HuH-7 (cell line): ENCODE results near the gene GLUD2.
"Not testable (repeated sequence)": the region's sequence is repeated elsewhere in the genome, so short reads cannot be mapped to it uniquely, and the experiment has no call there.

Experiments
- DNase-seq: peaks from one replicate; pipeline ENCODE4 v3.0.0; 2011; ENCODE audit warnings: low spot score

Gene GLUD2

DNA sequence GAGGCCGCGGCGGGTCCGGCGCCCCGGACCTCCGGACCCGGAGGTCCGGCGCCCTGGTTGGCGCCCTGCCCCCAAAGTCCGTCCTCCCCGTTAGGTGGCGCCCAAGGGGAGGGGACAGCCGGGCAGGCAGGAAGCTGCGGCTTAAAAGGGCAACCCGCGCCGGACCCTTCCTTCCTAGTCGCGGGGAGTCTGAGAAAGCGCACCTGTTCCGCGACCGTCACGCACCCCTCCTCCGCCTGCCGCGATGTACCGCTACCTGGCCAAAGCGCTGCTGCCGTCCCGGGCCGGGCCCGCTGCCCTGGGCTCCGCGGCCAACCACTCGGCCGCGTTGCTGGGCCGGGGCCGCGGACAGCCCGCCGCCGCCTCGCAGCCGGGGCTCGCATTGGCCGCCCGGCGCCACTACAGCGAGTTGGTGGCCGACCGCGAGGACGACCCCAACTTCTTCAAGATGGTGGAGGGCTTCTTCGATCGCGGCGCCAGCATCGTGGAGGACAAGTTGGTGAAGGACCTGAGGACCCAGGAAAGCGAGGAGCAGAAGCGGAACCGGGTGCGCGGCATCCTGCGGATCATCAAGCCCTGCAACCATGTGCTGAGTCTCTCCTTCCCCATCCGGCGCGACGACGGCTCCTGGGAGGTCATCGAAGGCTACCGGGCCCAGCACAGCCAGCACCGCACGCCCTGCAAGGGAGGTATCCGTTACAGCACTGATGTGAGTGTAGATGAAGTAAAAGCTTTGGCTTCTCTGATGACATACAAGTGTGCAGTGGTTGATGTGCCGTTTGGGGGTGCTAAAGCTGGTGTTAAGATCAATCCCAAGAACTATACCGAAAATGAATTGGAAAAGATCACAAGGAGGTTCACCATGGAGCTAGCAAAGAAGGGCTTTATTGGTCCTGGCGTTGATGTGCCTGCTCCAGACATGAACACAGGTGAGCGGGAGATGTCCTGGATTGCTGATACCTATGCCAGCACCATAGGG lies at the start of gene GLUD2:
Gene GLUD2, plus strand, starts transcription at position 170 of the 979 bp plus-strand sequence. Its CDS starts 75 bp downstream, at position 245.
- peak; percentile 61 for DNase-seq

DNA sequence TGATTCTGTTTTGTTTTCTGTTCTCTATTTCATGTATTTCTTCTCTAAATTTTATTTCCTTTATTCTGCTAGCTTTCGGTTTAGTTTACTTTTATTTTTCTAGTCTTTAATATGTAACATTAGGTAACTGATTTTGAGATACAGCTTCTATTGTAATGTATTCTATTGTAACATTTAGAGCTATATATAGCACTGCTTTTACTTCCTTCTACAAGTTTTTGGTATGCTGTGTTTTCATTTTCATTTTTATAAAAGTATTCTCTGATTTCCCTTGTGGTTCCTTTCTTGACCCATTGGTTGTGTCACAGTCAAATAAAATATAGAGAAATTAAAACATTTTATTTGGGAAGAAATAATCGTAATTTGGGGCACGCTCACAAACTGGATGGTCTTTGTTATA lies 48.0 kb upstream of the GLUD2 start:
- DNase-seq = no peak

- peak; percentile 20 for DNase-seq
Observed at GRCh38 chrX:121000589-121000988, 46.8 kb upstream of the GLUD2 start.

GRCh38 chrX:121008920-121009319 lies 38.5 kb upstream of the GLUD2 start:
- DNase-seq = peak; percentile 25

GRCh38 chrX:121009764-121010163 lies 37.6 kb upstream of the GLUD2 start:
- DNase-seq = no peak

- DNase-seq = no peak
Observed at GRCh38 chrX:121010218-121010617, 37.2 kb upstream of the GLUD2 start.

GRCh38 chrX:121011254-121011653 lies 36.2 kb upstream of the GLUD2 start:
- DNase-seq = no peak

DNA sequence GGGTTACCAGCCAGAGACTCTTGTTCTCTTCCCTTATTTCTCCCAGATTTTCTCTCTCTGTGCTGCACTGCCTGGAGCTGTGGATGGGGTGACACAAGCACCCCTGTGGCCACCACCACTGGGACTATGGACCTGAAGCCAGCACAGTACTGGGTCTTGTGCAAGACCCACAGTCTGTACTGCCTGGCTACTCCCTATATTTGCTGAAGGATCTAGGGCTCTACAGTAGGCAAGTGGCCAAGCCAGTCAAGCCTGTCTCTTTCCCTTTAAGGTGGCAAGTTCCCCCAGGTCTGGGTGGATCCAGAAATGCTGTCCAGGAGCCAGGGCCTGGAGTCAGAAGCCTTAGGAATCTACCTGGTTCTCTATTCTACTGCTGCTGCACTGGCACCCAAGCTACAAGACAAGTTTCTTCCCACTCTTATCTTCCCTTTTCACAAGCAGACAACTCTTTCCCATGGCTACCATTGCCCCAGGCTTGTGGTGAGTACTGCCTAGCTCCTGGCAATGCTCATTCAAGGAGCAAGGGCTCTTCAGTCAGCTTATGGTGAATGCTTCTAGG lies 33.4 kb upstream of the GLUD2 start:
- no peak for DNase-seq

GRCh38 chrX:121014826-121015225 lies 32.6 kb upstream of the GLUD2 start:
- no peak for DNase-seq

GRCh38 chrX:121028419-121028818 lies 19.0 kb upstream of the GLUD2 start:
- no peak for DNase-seq

DNA sequence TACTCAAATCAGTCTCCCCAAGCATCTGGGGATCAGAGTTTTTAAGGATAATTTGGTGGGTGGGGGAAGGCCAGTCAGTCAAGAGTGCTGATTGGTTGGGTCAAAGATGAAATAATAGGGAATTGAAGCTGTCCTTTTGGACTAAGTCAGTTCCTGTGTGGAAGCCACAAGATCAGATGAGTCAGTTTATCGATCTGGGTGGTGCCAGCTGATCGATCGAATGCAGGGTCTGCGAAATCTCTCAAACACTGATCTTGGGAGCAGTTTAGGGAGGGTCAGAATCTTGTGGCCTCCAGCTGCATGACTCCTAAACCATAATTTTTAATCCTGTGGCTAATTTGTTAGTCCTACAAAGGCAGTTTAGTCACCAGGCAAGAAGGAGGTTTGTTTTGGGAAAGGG lies 17.3 kb upstream of the GLUD2 start:
- no peak for DNase-seq

- DNase-seq = no peak
Observed at GRCh38 chrX:121032531-121032930, 14.9 kb upstream of the GLUD2 start.

GRCh38 chrX:121036137-121036536 lies 11.3 kb upstream of the GLUD2 start:
- no peak for DNase-seq

- no peak for DNase-seq
Observed at GRCh38 chrX:121036951-121037350, 10.5 kb upstream of the GLUD2 start.

GRCh38 chrX:121050781-121051180 lies 3.4 kb downstream of the GLUD2 start:
- DNase-seq = no peak

DNA sequence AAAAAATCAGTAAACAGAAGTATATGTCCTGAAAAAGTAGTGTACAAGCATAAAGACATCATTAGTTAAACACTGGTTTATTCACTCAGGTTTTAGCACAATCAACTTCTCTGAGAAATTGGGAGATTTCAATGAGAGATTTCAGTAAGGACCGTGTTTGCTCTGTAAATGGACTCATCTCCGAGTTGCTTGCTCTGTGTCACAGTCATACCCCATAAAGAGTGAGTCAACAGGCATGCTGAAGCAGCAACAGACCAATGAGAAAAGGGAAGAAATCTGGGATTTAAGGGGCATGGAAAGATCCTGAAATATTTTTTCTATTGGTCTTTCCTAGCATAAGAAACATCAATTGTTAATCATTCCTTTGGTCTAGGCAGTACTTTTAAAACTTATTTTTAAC lies 4.7 kb downstream of the GLUD2 start:
- DNase-seq = peak; percentile 15

GRCh38 chrX:121062289-121062688 lies 14.9 kb downstream of the GLUD2 start:
- DNase-seq = no peak

DNA sequence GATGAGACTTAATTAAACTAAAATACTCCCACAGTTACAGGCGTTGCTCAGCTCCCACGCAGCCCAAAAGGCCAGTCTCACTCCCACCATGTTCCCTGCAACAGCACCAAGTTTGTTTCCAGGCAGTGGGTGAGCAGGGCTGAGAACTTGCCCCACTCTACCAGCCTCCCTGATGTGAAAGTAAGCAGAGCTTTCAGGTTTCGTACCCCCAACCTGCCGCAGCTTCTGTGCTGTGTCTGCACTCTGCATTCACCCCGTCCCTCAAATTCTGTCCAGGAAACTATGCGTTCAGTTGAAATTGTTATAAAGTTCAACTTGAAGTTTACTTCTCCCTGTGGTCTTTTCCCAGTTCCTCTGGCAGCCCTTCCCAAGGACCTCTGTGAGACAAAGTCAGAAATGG lies 17.2 kb downstream of the GLUD2 start:
- no peak for DNase-seq

DNA sequence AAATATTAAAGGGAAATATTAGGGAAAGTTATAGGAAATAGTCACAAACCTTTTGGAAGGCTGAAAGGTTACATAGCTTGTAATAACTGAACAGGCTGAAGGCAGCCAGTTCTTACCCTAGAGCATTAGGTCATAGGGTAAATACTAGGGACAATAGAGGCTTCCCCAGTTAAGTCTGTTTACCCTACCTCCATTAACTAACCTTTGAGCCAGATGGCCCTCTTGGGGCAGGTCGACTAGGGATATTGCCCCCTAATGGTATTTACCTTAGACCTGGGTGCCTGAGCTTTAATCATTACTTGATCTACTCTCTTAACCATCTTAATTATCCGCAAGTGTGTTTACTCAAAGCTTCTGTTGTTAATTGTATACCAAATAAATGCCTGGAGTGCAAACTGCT lies 36.8 kb downstream of the GLUD2 start:
- not testable (repeated sequence) for DNase-seq

GRCh38 chrX:121084903-121085611 lies 37.6 kb downstream of the GLUD2 start:
- DNase-seq = no peak

DNA sequence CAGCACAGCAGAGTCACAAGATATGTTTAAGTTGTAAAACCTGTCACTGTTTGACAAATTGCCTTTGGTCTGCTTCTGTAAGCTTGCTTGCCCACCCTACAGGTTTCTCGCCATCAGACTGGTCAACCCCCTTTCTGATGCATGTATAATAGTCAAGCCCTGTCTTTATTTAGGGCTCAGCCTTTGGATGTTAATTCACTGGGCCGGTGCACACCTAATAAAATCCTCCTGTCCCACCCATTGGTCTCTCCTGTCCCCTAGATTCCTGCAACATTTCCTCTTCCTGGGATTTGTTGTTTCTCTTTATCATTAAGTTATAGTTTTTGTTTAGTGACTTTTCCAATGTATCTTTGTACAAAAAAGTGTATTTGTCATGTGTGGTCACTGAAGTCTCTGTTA lies 38.2 kb downstream of the GLUD2 start:
- DNase-seq = no peak

- DNase-seq = no peak
Observed at GRCh38 chrX:121093011-121093410, 45.6 kb downstream of the GLUD2 start.
